Epithelial cell of esophagus (primary cell): Measurements from ENCODE around the gene FNIP1.

Source experiments
- DNase-seq: peaks from one replicate; pipeline ENCODE4 v3.0.0; 2010; ENCODE audit warnings: low read depth
- H3K4me3 ChIP-seq: 2 replicates; pipeline ENCODE4 v1.5.1; 2011; ENCODE audit warnings: mild to moderate bottlenecking, low read length, control low read depth
- TF ChIP-seq, protein P1 (sequence below): IDR thresholded peaks from 2 replicates; pipeline ENCODE4 v1.5.1; 2011; ENCODE audit warnings: low read depth, mild to moderate bottlenecking, low read length, control low read depth, inconsistent platforms; ENCODE audit not compliant: insufficient read depth; ENCODE audit errors: missing control alignments

FNIP1 gene

DNA sequence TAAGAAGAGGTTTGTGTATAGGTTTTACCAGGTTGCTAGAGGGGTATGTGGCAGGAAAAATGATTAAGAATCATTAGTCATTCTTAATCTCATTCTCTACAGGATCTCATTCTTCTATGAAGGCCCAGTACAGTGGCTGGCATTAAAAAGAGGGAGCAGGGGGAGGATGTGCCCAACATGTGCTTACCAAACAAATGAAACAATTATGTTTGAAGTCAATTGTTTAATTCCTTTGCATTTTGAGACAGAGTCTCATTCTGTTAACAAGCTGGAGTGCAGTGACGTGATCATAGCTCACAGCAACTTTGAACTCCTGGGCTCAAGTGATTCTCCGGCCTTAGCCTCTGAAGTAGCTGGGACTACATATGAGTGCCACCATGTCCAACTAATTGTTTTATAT lies 23.0 kb downstream of the FNIP1 start:
- TF ChIP-seq, protein P1, sequence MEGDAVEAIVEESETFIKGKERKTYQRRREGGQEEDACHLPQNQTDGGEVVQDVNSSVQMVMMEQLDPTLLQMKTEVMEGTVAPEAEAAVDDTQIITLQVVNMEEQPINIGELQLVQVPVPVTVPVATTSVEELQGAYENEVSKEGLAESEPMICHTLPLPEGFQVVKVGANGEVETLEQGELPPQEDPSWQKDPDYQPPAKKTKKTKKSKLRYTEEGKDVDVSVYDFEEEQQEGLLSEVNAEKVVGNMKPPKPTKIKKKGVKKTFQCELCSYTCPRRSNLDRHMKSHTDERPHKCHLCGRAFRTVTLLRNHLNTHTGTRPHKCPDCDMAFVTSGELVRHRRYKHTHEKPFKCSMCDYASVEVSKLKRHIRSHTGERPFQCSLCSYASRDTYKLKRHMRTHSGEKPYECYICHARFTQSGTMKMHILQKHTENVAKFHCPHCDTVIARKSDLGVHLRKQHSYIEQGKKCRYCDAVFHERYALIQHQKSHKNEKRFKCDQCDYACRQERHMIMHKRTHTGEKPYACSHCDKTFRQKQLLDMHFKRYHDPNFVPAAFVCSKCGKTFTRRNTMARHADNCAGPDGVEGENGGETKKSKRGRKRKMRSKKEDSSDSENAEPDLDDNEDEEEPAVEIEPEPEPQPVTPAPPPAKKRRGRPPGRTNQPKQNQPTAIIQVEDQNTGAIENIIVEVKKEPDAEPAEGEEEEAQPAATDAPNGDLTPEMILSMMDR, result no peak
- no peak overlapping the region for H3K4me3 ChIP-seq
- DNase-seq, result no peak

DNA sequence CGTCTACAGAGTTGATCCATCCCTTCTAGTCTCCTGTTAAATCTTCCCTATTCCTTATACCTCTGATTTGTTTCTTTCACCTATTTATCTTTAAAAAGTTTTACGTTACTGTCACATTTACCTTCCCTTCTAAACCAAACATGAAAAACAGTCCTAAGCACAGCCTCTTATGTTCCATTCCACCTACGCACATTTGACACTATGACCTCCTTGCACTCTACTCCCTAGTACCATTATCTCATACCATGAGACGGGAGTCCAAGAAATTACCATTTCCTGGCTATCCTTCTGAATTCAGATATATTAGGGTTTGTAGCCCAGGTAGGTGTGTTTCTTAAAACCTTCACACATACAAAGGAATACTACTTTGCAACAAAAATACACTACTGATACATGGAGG lies 25.1 kb downstream of the FNIP1 start:
- TF ChIP-seq, protein P1, result no peak
- DNase-seq, result no peak

DNA sequence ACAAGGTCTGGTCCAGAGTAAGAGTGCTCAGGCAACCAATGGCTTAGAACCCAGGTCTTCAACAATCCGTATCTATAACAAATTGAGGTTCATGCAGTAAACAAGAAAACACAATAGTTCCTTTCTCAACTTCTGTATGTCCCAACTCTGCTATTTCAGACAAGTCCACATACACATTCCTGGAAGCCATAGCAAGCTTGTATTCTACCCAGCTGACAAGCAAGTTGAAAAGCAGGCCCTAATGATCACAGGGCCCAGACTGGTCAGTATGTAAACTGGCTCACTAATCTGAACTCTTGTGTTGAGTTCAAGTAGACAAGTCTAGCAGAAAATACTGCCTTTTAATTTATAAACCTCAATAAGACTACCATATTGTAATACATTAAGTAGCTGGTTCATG lies 26.9 kb downstream of the FNIP1 start:
- no peak overlapping the region for H3K4me3 ChIP-seq
- TF ChIP-seq, protein P1, result no peak
- DNase-seq, result no peak

More for the DNA sequence above, 25.1 kb downstream of the FNIP1 start:
- no peak overlapping the region for H3K4me3 ChIP-seq

DNA sequence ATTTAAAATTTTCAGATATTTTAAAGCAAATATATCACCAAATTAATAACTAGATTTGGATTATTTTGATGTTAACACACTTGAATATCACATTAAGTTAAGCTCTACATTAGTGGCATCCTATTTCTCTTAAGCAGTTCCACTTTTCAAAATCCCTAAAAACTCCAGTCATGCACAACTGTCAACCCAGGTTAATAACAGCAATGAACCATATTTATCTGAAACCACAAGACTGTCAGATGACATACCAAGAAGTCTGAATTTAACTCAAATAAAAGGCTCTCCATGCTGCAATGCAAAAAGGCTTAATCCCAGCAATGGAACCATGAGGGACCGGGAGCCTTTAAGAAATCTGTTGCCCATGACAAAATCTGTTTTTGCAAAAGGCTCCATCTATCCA lies 27.5 kb downstream of the FNIP1 start:
- DNase-seq, result no peak
- H3K4me3 ChIP-seq, result no peak overlapping the region
- TF ChIP-seq, protein P1, result no peak

DNA sequence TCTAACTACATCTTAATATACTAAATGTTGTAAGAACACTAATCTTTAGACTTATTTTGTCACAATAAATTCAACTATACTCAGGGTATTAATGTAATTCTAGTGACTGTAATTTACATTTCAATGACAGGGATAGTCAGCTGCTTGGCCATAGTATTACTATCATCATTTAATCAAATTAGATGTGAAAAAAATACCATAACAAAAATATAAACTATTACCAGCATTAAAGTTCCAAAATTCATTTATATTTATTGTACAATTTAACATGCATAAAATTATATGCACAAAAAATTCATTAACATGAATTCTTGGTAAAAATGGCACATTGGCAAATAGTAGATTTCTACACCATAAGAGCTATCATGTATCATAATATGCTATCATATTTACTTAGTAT lies 28.9 kb downstream of the FNIP1 start:
- H3K4me3 ChIP-seq, result no peak overlapping the region
- DNase-seq, result no peak
- TF ChIP-seq, protein P1, result no peak

DNA sequence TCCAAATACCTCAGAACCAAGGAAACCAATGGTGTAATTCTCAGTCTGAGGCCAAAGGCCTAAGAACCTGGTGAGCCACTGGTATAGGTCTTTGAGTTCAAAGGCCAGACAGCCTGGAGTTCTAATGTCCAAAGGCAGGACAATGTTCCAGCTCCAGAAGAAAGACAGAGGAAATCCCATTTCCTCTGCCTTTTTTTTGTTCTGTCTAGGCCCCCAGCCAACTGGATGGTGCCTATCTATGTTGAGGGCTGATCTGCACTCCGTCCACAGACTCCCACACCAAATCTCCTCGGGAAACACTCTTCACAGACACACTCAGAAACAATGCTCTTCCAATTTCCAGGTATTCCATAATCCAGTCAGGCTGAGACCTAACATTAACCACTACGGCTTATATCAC lies 30.1 kb downstream of the FNIP1 start:
- TF ChIP-seq, protein P1, result no peak
- H3K4me3 ChIP-seq, result no peak overlapping the region
- DNase-seq, result no peak

DNA sequence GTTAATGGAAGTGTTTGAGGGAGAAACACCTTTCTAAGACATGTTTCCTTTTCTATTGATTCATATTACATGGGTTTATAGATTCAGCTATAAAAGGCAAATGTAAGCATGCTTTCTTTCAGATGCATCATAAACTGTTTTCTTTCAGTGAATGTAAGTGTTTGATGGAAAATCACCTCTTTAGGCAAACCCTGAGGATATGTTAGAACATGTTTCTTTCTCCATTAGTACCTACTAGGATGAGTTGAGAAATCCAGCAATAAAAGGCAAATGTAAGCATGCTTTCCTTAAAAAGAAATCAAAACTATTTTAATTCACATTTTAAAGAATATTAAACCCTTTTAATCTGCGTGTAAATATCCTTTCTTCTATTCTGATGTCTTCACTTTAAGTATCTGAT lies 31.6 kb downstream of the FNIP1 start:
- no peak overlapping the region for H3K4me3 ChIP-seq
- peak; percentile 48 for DNase-seq

More for the DNA sequence above, 31.6 kb downstream of the FNIP1 start:
- TF ChIP-seq, protein P1, result no peak
